Activated gamma-delta T cell treated with Interleukin-2 at 50 U/mL for 16 hours (primary cell): ENCODE results near the gene GTF3A.
A peak's percentile ranks its signal among the peaks of the same experiment; 100 is the strongest.
"Not testable (repeated sequence)": the region's sequence is repeated elsewhere in the genome, so short reads cannot be mapped to it uniquely, and the experiment has no call there.

ENCODE experiments used
- DNase-seq: peaks from one replicate; pipeline ENCODE4 v3.0.0-alpha.2; 2020

Gene GTF3A

DNA sequence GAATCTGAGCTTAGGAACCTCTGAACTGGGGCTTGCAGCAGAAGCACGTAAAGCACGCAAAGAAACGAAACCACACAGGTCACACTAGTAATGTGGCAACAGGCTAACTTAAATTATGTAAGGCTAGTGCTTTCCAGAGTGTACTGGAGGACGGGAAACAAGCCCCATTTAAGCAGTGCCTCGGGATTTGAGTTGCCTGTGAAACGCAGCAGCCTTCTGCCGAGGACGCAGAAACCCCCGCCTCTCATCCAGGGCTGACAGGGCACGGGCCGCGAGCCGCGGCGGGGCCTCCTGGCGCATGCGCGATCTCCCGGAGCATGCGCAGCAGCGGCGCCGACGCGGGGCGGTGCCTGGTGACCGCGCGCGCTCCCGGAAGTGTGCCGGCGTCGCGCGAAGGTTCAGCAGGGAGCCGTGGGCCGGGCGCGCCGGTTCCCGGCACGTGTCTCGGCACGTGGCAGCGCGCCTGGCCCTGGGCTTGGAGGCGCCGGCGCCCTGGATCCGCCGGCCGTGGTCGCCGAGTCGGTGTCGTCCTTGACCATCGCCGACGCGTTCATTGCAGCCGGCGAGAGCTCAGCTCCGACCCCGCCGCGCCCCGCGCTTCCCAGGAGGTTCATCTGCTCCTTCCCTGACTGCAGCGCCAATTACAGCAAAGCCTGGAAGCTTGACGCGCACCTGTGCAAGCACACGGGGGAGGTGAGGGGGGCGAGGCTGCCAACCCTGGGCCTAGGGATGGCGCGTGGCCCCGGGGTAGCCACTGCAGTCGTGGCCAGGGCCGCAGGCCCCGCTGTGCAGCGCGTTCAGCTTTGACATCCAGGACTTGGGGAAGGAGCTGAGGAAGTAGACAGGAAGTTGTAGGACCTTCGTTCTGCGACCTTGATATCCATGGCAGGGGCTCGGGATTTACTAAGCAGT, at the start of gene GTF3A:
Gene GTF3A (plus strand): TSS at position 374 of the 912 bp plus-strand sequence.
- peak; percentile 82 for DNase-seq

DNA sequence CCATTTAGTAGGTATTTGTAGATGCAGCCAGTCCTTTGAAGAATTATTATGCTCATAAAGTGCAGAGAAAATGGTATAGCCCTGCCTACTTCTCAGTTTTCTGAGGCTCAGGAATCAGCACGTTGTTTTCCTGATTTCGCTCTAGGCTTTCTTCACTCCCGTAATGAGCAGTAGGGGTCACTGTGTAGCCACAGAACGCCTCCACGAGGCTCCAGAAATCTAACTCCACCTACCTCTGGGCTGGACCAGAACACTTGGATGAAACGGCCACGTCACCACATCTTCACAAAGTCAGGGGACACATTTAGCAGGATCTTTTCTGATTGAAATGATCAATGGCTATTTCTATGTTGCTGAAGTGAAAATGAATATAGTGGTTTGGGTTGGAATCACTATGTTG, 49.8 kb upstream of the GTF3A start:
- DNase-seq, result peak; percentile 44

DNA sequence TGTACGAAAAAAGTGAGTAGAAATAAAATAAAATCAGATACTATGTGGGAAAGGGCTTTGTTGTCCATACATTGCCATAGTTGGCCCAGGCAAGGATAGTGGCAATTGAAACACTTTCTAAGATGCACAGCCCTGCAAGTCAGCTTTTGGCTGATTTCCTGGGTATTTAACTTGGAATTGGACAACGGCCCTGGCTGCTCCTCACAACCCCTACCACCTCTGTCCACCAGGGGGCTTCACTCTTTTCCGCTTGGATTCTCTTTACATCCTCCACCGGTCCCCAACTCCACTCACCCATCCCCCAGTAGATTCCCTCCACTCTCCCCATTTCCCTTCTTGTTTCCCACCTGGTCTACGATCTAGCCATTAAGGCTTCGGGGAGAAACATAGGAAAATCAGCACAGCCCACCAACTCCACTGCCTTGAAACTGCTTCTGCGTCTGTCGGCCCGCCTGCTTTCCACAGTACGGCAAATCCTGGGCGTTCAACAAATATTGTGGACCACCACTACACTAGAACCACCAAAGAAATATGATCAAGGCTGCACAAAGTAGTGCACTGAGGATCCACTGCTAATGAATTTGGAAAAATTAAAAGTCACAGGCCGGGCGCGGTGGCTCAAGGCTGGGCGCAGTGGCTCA, 48.6 kb upstream of the GTF3A start:
- DNase-seq, result peak; percentile 54

DNA sequence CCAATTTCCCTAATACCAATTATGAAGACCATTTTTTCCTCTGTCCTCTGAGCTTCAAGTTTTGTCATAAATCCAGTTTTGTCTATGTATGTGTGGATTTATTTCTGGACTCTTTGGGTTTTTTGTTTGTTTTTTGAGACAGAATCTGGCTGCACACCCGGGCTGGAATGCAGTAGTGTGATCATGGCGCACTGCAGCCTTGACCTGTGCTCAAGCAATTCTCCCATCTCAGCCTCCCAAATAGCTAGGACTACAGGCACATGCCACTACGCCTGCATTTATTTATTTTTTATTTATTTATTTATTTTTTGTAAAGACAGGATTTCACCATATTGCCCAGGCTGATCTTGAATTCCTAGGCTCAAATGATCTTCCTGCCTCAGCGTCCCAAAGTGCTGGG, 45.3 kb upstream of the GTF3A start:
- no peak for DNase-seq

DNA sequence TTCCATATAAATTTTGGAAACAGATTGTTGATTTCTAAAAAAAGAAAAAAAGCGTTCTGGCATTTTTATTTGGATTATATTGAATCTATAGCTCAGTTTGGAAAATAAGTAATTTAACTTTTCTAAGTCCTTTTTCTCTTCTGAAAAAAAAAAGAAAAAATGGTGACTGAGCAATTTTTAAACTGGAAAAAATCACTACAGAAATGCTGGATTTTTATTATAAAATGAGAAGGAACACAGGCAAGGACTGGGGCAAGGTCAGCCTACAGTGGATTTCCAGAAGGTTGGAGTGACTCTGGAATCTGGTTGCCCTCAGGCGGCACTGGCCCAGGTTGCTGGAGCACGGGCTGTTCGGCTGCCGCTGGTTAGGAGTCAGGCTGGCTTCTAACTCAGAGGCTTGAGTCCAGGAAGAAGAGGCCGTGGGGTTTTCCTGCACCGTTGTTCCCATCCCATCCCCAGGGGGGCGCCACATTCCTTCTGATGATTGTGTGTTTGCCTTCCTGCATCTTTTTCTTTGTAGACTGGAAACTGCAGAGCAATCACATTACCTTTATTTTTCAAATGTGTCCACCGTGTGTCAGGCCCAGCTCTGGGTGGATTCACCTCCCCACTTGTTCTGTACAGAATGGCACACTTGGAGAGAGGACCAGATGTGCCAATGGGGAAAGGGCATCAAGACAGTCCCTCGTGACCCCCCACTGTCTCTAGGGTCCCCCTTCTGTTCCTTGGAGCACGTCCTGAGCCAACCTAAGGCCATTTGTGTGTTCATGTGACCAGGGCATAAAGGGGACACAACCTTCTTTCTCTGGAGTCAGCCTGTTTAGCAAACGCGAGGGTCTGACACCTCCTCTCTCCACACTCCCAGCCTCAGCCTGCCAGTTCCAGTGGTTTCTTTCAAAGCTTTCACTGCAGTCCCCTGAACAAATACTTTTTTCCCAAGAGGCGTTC, 44.5 kb upstream of the GTF3A start:
- DNase-seq, result peak; percentile 57

DNA sequence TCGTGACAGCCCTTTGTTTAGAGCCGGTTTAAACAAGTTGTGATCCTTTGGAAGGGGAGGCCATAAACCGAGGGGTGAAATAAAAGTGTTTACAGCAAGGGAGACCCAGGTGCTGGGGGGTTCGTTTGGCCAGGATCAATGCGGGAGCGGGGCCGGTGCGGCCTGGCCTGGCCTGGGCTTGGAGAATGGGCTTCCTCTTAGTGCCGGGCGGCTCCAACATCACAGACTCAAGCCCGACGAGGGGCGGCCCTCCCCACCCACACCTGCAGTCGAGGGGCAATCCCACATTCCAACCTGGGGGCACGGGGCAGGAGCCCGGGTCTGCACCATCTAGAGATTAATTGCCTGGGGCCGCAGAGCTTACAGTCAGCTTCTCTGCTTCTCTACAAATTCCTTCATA, 42.8 kb upstream of the GTF3A start:
- DNase-seq, result no peak

DNA sequence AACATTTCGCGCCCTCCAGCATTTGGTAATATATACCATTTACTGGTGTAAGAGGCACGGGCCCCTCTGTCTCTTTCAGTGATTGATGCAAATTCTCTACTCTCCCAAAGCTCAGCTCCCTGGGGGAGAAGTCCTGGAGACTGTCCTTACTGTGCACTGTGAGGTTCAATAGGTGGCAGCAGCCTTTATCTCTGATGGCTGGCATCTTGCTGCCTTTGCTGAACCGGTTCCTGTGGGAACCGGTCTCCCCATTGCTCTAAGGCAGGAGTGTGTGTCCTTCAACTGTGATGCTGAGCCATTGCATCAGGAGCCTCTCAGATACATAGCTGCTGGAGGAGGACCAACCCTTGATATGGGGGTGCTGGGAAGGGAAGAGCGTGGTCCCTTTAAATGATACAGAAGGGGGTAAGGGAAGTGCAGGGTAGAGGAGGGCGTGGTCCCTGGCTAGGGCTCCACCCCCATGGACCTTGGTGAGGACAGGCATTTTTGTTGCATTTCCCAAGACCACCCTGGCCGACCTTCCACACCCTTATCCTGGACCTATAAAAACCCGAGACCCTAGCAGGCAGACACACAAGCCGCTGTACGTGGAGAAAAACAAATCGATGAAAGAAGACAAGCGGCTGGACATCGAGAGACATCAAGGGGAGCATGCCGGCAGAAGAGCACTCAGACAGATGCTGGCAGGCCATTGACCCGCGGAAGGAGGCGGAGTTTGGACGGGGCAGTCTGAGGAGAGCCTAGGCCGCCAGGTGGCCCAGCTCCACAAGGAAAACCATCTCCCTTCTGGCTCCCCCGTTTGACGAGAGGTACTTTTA, 41.1 kb upstream of the GTF3A start:
- DNase-seq, result no peak

DNA sequence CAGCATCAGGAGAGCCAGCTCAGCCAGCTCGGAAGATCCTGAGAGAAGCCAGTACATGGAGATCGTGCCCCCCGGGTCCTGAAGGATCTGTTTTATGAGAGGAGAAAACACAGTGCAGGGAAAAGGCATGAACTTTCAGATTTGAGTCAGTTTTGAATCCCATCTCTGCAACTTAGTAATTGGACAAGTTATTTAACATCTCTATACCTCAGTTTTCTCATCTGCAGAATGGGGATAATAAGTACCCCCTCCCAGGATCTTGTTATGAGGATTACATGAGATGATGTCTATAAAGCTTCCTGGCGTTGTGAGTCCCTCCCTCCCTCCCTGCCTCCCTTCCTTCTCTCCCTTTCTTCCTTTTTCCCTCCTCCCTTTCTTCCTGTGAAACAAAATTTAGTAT, 40.1 kb upstream of the GTF3A start:
- DNase-seq, result no peak

DNA sequence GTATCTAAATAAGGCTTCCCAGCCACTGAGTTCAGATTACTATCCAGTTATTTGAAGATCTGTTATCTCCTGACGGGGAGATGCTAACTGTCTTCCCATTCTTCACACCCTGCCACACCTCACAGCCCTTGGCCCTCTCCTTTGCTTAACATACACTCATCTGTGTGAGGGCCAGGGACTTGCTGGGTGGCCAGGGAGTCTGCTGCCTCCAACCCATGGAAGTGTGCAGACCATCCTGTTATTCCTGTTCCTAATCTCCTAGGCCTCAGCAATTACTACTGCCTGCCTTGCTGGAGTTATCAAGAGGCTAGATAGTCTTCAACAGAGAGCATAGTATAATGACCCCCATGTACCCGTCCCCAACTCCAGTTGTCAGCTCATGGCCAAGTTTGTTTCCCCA, 36.2 kb upstream of the GTF3A start:
- DNase-seq, result no peak

DNA sequence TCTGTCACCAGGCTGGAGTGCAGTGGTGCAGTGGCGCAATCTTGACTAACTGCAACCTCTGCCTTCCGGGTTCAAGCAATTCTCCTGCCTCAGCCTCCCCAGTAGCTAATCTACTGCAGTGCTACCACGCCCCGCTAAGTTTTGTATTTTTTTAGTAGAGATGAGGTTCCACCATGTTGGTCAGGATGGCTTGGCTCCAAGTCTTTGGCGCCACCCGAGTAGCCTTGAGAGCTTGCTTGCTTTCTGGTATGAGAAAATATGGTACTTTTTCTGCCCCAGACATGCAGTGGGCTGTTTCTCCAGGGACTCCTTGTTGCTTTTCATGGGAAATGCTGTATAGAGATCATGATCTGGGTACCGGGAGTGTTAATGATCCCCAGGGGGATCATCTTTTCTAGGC, 34.5 kb upstream of the GTF3A start:
- no peak for DNase-seq

DNA sequence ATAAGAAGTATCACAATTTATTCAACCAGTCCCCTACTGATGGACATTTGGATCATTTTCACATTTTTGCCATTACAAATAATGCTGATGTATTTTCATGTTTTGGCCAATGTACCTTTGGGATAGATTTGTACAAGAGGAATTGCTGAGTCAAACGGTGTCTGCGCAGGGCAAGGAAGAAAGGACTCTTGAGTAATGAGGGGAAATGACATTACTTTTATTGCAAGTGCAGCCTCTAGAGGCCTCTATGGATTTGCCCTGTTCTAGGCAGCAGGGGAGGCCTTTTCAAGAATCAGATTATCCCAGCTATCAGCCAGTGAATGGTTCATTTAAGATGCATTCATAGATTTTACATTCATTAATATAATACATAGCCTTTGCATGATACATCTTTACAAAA, 32.9 kb upstream of the GTF3A start:
- DNase-seq, result no peak

DNA sequence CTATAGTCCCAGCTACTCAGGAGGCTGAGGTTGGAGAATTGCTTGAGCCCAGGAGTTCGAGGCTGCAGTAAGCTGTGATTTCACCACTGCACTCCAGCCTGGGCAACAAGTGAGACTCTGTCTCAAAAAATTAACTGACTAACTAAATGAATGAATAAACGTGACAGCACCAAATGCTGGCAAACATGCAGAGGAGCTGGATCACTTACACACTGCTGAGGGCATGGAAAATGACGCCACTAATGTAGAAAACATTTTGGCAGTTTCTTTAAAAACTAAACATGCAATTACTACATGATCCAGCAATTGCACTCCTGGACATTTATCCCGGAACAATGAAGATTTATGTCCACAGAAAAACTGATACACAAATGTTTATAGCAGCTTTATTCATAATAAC, 31.3 kb upstream of the GTF3A start:
- no peak for DNase-seq

DNA sequence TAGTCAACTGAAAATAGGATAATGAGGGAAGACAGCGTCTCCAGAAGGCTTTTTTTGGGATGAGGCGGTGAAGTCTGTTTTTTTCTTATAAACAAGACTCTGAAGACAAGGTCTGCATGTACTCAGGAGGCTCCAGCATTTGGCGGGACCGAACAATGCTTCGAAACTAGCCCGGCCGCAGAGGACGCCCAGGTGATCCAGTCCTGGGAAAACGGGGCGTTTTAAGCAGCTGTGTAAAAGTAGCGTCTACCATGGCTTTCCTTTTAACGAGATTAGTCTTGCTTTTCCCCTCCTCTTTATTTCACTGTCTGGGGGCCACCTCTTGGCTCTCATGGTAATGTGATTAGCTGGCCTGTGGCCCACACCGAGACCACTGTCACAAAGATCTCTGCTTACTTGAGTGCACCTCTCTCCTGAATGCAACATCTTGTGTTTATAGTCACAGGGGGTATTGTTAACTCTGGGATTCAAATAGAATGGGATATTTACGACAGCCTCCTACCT, 29.4 kb upstream of the GTF3A start:
- DNase-seq, result no peak

DNA sequence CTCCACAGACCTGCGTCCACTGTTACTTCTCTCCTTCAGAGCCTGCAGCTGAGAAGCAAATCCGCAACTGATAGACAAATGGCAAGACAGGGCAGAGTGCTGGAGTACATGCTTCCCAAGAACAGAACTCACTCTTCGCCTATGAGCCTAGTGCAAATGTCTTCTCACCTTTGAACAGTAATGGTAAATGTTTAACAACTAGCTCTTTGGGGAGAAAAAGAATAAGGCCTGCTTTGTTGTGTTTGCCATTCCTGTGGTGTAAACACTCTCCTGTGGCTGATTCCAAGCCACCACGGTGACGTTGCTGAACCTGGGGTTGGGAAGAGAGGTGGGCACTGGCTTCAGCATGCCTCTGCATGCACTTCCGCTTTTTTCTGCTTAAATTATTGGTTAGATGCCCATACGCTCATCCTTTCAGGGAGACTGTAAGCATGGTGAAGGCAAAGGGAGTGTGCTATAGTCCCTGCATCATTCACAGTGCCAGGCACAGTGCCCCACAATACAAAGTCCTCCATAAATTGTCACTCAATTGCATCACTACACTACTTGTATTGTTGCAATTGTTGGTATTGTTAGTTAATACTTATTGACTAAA, 28.1 kb upstream of the GTF3A start:
- DNase-seq, result no peak

DNA sequence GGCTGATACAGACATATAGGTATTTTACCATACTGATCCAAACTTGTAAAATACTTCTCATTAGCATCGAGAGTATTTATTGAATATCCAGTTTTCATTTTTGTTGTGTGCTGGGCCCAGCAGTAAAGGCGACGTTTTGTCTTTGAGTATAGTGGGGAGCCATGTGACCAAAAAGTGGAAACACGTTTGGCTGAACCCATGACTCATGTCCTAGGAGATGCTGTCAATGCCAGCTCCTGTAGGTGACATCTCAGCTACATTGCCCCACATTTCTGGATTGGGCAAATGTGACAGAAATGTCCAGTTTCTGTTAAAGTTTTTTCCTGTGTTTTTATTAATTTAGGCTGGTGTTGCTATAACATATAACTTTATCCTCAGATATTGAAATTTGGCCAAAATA, 26.1 kb upstream of the GTF3A start:
- DNase-seq, result no peak

DNA sequence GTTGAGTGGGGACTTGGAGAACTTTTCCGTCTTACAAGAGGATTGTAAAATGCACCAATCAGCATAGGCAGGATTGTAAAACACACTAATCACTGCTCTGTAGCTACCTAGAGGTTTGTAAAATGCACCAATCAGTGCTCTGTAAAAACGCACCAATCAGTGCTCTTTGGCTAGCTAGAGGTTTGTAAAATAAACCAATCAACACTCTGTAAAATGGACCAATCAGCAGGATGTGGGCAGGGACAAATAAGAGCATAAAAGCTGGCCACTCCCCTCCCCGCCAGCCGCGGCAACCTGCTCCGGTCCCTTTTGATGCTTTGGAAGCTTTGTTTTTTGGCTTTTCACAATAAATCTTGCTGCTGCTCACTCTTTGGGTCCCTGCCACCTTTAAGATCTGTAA, 24.0 kb upstream of the GTF3A start:
- DNase-seq, result not testable (repeated sequence)

DNA sequence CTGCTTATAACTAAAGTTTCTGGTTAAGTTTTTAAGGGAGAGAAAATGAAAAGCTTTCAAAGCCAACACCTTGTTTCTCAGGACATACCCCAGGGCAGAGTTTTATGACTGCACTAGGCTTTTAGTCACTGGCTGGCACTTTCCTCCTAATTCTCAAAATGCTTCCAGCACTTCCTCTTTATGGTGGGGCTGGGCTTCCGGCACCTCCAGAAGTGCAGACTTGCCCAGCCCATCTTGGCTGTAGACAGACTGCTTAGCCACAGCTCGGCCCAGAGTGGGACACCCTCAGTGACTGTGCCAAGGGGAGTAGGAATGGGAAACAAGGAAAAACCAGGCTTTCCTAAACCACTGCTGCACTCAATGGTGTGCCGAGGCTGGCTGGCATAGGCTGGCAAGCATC, 23.2 kb upstream of the GTF3A start:
- DNase-seq, result no peak

DNA sequence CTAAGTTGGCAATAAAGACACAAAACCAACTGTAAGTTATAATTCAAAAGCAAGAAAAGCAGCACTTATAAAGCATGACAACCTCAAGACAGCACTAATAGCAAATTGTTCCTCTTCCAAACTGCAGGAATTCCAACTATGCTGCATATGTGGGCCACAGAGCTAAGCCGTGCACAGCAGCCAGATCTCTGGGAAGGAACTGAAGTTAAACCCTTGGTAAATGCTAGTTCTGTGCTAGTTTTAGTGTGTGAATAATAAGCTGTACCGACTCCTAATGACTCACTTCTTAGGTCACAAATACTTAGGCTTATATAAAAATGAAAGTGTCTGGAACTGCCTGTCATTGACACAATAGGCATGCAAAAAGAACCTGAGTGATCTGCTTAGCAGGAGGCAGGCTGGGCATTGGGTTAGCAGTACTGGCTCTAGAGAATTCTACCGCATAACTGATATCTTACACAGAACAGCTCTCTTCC, 21.2 kb upstream of the GTF3A start:
- DNase-seq, result no peak

DNA sequence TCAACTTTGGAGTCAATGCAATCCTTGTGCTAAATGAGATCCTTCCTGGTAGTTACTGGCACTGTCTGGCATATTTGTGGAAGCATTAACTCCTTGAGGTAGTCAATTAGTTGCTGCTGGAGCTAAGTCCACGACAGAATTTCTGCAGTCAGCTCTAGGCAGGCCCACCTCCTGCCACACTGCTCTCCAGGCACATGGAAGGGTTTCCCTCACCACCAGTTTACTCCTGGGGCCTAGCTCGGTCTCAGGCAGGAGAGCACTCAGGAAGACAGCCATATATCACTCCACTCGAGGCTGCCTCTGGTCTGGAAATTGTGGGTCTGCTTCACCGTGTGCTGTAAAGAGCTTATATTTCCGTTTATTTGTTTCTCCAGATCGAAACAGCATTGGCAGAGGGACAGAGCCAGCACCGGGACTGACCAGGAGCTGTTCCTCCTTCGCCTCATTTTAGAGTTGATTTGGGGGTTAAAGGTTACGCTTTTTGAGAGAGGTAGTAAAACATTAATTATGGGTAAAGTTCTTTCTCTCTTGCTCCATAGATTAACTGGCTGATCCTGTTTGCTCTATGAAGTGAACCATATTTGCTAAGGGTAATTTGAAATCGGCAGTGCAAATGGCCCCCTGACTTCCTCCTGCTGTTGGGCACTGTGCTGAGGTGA, 20.6 kb upstream of the GTF3A start:
- DNase-seq, result no peak

DNA sequence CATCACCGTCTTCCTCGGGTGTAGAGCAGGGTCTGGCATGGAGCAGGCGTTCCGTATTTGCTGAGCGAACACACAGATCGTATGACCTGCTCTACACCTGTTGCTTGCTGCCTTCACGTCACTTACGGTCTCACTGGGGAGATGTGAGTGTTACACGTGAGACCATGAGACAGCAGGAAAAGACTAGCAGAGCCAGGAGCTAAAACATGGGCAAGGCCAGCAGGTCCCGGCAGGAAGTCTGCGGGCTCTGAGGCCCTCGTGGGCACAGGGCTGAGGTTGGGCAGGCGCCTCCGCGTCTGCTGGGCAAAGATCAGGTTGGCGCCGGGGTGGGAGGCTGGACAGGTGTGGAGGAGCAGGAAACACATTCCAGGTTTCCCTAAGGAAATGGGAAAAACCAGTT, 19.7 kb upstream of the GTF3A start:
- no peak for DNase-seq

DNA sequence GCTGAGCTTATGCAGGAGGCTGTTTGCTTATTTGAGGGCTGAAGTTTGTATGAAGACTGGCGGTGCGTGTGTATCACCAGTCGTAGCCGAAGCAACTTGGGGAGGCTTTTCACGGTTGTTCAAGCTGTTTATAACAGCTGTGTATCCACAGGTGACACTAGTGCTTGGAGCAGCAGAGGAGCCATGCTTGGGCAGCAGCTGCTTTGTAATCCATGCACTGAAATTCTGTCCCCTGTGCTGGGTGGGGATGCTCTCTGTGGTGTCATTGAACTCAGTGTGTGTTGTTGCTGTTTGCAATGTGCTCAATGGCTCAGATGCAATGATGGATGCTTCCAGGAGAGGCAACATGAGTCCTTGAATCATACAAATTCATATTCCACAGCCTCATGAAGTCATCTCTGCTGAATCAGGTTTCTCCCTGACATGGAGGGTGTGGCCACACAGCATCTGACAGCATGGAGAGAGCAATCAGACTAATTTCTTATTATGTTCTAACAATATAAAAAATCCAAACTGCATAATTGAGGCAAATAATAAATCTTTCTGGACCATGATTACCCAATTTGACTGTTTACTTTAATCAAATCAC, 18.8 kb upstream of the GTF3A start:
- no peak for DNase-seq
